HepG2 (cell line): Measurements from ENCODE around the gene TAS1R3. TPM values are rescaled to one million over a fixed set of nuclear protein-coding genes. Genes with fewer than 3 reads are reported as not detected.
A peak's percentile ranks its signal among the peaks of the same experiment; 100 is the strongest.

ENCODE experiments used
- ARID5B ChIP-seq: IDR thresholded peaks from 2 replicates; pipeline ENCODE4 v1.4.0; 2020; ENCODE audit warnings: mild to moderate bottlenecking, missing genetic modification reagents
- CTCF ChIP-seq: sonication (generic); formaldehyde crosslinking; IDR thresholded peaks from 2 replicates; pipeline ENCODE4 v1.5.0; 2020; ENCODE audit warnings: mild to moderate bottlenecking, missing genetic modification reagents, moderate library complexity
- ELF1 ChIP-seq: sonication (generic); formaldehyde crosslinking; IDR thresholded peaks from 2 replicates; pipeline ENCODE4 v1.4.0; 2020; ENCODE audit warnings: missing genetic modification reagents
- NPAS2 ChIP-seq: sonication (generic); formaldehyde crosslinking; IDR thresholded peaks from 2 replicates; pipeline ENCODE4 v1.8.0; 2022; ENCODE audit warnings: mild to moderate bottlenecking, missing genetic modification reagents, borderline replicate concordance
- PLRG1 ChIP-seq: fragments of 450-650 bp; conservative IDR thresholded peaks from 2 replicates; pipeline ENCODE4 v1.6.1; 2016
- POGZ ChIP-seq: sonication (generic); formaldehyde crosslinking; IDR thresholded peaks from 2 replicates; pipeline ENCODE4 v1.4.0; 2020; ENCODE audit warnings: mild to moderate bottlenecking, missing genetic modification reagents
- RAD51 ChIP-seq: fragments of 450-650 bp; IDR thresholded peaks from 2 replicates; pipeline ENCODE4 v1.6.1; 2016; ENCODE audit warnings: borderline replicate concordance
- SRSF9 ChIP-seq: fragments of 200-400 bp; formaldehyde crosslinking; IDR thresholded peaks from 2 replicates; pipeline ENCODE4 v1.6.1; 2018; ENCODE audit warnings: borderline replicate concordance, mild to moderate bottlenecking, low read depth, low read length; ENCODE audit not compliant: insufficient read depth, poor library complexity, severe bottlenecking
- TERF1 ChIP-seq: sonication (generic); formaldehyde crosslinking; IDR thresholded peaks from 2 replicates; pipeline ENCODE4 v1.8.0; 2022; ENCODE audit warnings: mild to moderate bottlenecking, missing genetic modification reagents, moderate library complexity
- TFE3 ChIP-seq: IDR thresholded peaks from 2 replicates; pipeline ENCODE4 v1.6.1; 2016
- XBP1 ChIP-seq: sonication (generic); formaldehyde crosslinking; IDR thresholded peaks from 2 replicates; pipeline ENCODE4 v1.5.0; 2020; ENCODE audit warnings: missing genetic modification reagents
- ZBTB25 ChIP-seq: IDR thresholded peaks from 2 replicates; pipeline ENCODE4 v1.6.1; 2018; ENCODE audit warnings: missing genetic modification reagents
- ZMAT3 ChIP-seq: sonication (generic); formaldehyde crosslinking; conservative IDR thresholded peaks from 2 replicates; pipeline ENCODE4 v1.7.0; 2021; ENCODE audit warnings: missing genetic modification reagents
- polyA plus RNA-seq, 8 experiments: library from polyadenylated mRNA; depleted of rRNA in 3 of 8; stranded (reverse) in 7 of 8; unstranded in 1 of 8; fragments of >200 nt; fragmentation: Illumina TruSeq in 4 of 8; extraction: Trizol in 4 of 8; gene quantifications; 2 replicates each; pipeline versions ENCODE4 v1.2.1 to v1.2.3, GENCODE V29; 2011 to 2016; ENCODE audit warnings: low read depth in 4 of 8, missing spikeins in 1 of 8, mixed read lengths in 1 of 8; ENCODE audit not compliant: insufficient read depth in 1 of 8
- total RNA-seq, 5 experiments: library from RNA; depleted of rRNA; stranded (reverse); fragments of >200 nt; fragmentation: Illumina TruSeq; extraction: Trizol; gene quantifications; 2 replicates each; pipeline ENCODE4 v1.2.3, GENCODE V29; 2016; ENCODE audit warnings: low read depth in 1 of 5
- TF ChIP-seq, protein P1 (sequence below): sonication (generic); formaldehyde crosslinking; conservative IDR thresholded peaks from 2 replicates; pipeline ENCODE4 v1.4.0; 2020; ENCODE audit warnings: mild to moderate bottlenecking, missing genetic modification reagents, moderate library complexity

Gene TAS1R3
- total and polyA plus RNA-seq, 2 of the 13 experiments (the other 11 are each of a cell fraction or from before 2014, with no cell fraction given), result 0.13 to 0.15 TPM

DNA sequence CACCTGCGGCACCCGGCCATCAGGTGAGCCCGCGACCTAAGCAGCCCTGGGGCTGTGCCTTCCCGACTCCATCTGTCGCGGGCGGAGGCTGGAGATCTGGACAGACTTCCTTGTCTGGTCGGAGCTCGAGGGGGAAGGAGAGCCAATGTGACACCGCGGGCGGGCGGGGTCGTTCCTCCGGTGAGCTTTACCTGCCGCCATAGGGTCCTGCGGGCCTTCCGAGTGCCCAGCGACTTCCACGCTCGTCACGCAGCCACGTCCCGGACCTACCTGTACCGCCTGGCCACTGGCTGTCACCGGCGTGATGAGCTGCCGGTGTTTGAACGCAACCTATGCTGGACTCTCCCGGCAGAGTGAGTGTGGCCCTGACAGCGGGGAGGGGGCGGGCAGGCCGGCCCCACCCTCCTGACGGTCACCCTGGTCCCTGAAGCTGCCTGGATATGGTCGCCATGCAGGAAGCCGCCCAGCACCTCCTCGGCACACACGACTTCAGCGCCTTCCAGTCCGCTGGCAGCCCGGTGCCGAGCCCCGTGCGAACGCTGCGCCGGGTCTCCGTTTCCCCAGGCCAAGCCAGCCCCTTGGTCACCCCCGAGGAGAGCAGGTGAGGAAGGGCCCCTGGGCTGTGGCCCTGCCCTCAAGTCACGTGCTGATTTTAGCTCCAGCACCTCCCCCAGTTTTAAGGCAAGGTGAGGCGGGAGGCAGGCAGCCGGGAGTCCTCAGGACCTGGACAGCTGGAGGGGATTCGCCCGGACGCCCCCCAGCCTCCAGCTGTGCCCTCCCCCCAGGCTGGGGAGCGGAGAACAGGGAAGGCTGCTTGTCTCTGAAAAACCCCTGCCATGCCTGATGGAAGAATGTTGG lies 21.6 kb upstream of the TAS1R3 start (continued):
- TF ChIP-seq, protein P1, sequence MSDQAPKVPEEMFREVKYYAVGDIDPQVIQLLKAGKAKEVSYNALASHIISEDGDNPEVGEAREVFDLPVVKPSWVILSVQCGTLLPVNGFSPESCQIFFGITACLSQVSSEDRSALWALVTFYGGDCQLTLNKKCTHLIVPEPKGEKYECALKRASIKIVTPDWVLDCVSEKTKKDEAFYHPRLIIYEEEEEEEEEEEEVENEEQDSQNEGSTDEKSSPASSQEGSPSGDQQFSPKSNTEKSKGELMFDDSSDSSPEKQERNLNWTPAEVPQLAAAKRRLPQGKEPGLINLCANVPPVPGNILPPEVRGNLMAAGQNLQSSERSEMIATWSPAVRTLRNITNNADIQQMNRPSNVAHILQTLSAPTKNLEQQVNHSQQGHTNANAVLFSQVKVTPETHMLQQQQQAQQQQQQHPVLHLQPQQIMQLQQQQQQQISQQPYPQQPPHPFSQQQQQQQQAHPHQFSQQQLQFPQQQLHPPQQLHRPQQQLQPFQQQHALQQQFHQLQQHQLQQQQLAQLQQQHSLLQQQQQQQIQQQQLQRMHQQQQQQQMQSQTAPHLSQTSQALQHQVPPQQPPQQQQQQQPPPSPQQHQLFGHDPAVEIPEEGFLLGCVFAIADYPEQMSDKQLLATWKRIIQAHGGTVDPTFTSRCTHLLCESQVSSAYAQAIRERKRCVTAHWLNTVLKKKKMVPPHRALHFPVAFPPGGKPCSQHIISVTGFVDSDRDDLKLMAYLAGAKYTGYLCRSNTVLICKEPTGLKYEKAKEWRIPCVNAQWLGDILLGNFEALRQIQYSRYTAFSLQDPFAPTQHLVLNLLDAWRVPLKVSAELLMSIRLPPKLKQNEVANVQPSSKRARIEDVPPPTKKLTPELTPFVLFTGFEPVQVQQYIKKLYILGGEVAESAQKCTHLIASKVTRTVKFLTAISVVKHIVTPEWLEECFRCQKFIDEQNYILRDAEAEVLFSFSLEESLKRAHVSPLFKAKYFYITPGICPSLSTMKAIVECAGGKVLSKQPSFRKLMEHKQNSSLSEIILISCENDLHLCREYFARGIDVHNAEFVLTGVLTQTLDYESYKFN, result no peak
- no peak for TF ChIP-seq XBP1 (CRISPR knock-in tag)
- peak; percentile 19; the same call in 1 of the 2 replicates for TF ChIP-seq ELF1
- TF ChIP-seq PLRG1, result no peak
- TF ChIP-seq SRSF9, result no peak
- TF ChIP-seq NPAS2 (CRISPR knock-in tag), result no peak
- TF ChIP-seq TERF1 (CRISPR knock-in tag), result no peak
- no peak for TF ChIP-seq TFE3 (CRISPR knock-in tag)
- 0 out of 2 replicates have a peak, but pooled peaks have one; percentile 1 for TF ChIP-seq ZMAT3 (CRISPR knock-in tag)
- TF ChIP-seq ZBTB25 (CRISPR knock-in tag), result no peak
- TF ChIP-seq RAD51, result no peak
- no peak for TF ChIP-seq CTCF (CRISPR knock-in tag)
- TF ChIP-seq ARID5B (CRISPR knock-in tag), result 0 out of 2 replicates have a peak, but pooled peaks have one; percentile 5
- no peak for TF ChIP-seq POGZ
